CD4-positive, alpha-beta T cell (primary cell): ENCODE measurements around the gene MYB. TPM values are rescaled to one million over a fixed set of nuclear protein-coding genes. Genes with fewer than 3 reads are reported as not detected.
A peak's percentile ranks its signal among the peaks of the same experiment; 100 is the strongest.

Experiments
- ATAC-seq: fragments of 200-7000 bp; cut with Tn5 transposase; one replicate; pipeline ENCODE4 v1.10.0; 2022; ENCODE audit warnings: mild to moderate bottlenecking; ENCODE audit not compliant: poor library complexity
- CTCF ChIA-PET: fragments of 350-600 bp; sonication (Branson Sonifier 250); formaldehyde crosslinking; loops from one replicate; lab custom pipeline; 2021; ENCODE audit warnings: antibody characterized with exemption, inconsistent platforms; lab: Charles Lee
- POLR2A ChIA-PET: fragments of 350-600 bp; sonication (Branson Sonifier 250); formaldehyde crosslinking; loops from one replicate; lab custom pipeline; 2021; ENCODE audit warnings: antibody characterized with exemption, inconsistent platforms; lab: Charles Lee
- DNase-seq, 14 experiments: peaks; one replicate each; pipeline ENCODE4 v3.0.0-alpha.2; 2013 to 2020; ENCODE audit warnings: mixed read lengths in 2 of 14
- H3K27ac ChIP-seq, 2 donors: one replicate each; pipeline versions ENCODE4 v1.5.1 to v1.7.0; 2013; ENCODE audit warnings: low read length in 2 of 2, low read depth in 1 of 2, mild to moderate bottlenecking in 1 of 2
- H3K27me3 ChIP-seq, 2 experiments: 1 replicate in 1 of 2; 2 replicates in 1 of 2; pipeline versions ENCODE4 v1.6.1 to v1.7.0; 2013; ENCODE audit warnings: low read length in 2 of 2, control low read depth in 1 of 2, mild to moderate bottlenecking in 1 of 2, moderate library complexity in 1 of 2; ENCODE audit not compliant: insufficient read depth in 2 of 2, control insufficient read depth in 1 of 2
- H3K36me3 ChIP-seq: one replicate; pipeline ENCODE4 v1.6.1; 2013; ENCODE audit warnings: low read length, control low read depth; ENCODE audit not compliant: insufficient read depth
- H3K4me1 ChIP-seq: one replicate; pipeline ENCODE4 v1.6.1; 2013; ENCODE audit warnings: low read length, control low read depth; ENCODE audit not compliant: insufficient read depth
- H3K4me3 ChIP-seq: one replicate; pipeline ENCODE4 v1.5.1; 2013; ENCODE audit warnings: mild to moderate bottlenecking, low read length, moderate library complexity
- H3K9me3 ChIP-seq, 2 experiments: 1 replicate in 1 of 2; 2 replicates in 1 of 2; pipeline versions ENCODE4 v1.6.1 to v1.7.0; 2013; ENCODE audit warnings: low read length in 2 of 2, mild to moderate bottlenecking in 2 of 2, control low read depth in 1 of 2, moderate library complexity in 1 of 2; ENCODE audit not compliant: control insufficient read depth in 1 of 2, insufficient read depth in 1 of 2
- H3K27ac Mint-ChIP-seq: one replicate; pipeline ENCODE4 v1.8.0; 2020; ENCODE audit warnings: mixed read lengths
- H3K27me3 Mint-ChIP-seq: one replicate; pipeline ENCODE4 v1.8.0; 2021; ENCODE audit warnings: mixed read lengths
- H3K36me3 Mint-ChIP-seq: one replicate; pipeline ENCODE4 v1.8.0; 2021; ENCODE audit warnings: low read depth, mixed read lengths
- H3K4me1 Mint-ChIP-seq: one replicate; pipeline ENCODE4 v1.8.0; 2021; ENCODE audit warnings: low read depth, mixed read lengths
- H3K4me3 Mint-ChIP-seq: one replicate; pipeline ENCODE4 v1.8.0; 2020; ENCODE audit warnings: mild to moderate bottlenecking, mixed read lengths
- H3K9me3 Mint-ChIP-seq: one replicate; pipeline ENCODE4 v1.8.0; 2020; ENCODE audit warnings: mixed read lengths
- CTCF ChIP-seq: fragments of 200-600 bp; IDR thresholded peaks from one replicate; pipeline ENCODE4 v1.8.0; 2022; ENCODE audit warnings: antibody characterized with exemption, mild to moderate bottlenecking
- intact Hi-C, 2 experiments: fragments of 100-400 bp; cut with DNase I in 1 of 2; cut with micrococcal nuclease in 1 of 2; formaldehyde crosslinking; loops; one replicate each; pipeline versions ENCODE4 v1.15.1 to v1.9.0; 2023 to 2025; cut with DNase I, micrococcal nuclease
- total RNA-seq, 174 experiments: library from RNA in 2 of 174; stranded (reverse) in 2 of 174; gene quantifications; one replicate each; pipeline ENCODE4 v1.2.3 and lab custom pipeline; 2021 to 2026

The MYB gene
- total RNA-seq, 2 experiments from 2014 or later: 2.0 to 2.6 TPM

DNA sequence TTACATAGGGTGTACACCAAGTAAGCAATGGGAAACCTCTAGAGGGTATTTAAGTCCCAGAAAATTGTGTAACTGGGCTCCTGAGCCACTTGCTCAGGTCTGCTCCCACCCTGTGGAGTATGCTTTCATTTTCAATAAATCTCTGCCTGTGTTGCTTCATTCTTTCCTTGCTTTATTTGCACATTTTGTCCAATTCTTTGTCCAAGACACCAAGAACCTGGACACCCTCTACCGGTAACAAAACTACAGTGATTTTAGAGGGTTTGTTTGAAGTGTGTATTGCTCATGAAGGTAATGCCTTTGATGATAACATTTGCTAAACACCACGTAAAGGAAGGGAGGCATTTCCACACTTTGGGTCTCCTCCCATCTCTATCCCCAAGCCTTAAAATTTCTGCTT is 46.2 kb downstream of the MYB start:
- no peaks in the 10 kb centered on the region for H3K9me3 ChIP-seq
- intact Hi-C loops: no loop called here
- no peak overlapping the region for H3K27ac Mint-ChIP-seq
- peaks cover 5% of the 10 kb centered on the region for H3K4me1 ChIP-seq
- H3K27me3 Mint-ChIP-seq: no peaks in the 10 kb centered on the region
- ChIA-PET POLR2A (no interaction called here), CTCF (no interaction called here)
- no peaks in the 10 kb centered on the region for H3K36me3 ChIP-seq
- no peak overlapping the region for H3K4me3 ChIP-seq
- DNase-seq (no peak), ATAC-seq (peak; percentile 24)
- peaks cover 23% of the 10 kb centered on the region for H3K4me1 Mint-ChIP-seq
- H3K27ac ChIP-seq: no peak overlapping the region
- no peak for TF ChIP-seq CTCF
- no peak overlapping the region for H3K4me3 Mint-ChIP-seq
- no peaks in the 10 kb centered on the region for H3K9me3 Mint-ChIP-seq
- H3K36me3 Mint-ChIP-seq: no peaks in the 10 kb centered on the region
- H3K27me3 ChIP-seq: no peaks in the 10 kb centered on the region

DNA sequence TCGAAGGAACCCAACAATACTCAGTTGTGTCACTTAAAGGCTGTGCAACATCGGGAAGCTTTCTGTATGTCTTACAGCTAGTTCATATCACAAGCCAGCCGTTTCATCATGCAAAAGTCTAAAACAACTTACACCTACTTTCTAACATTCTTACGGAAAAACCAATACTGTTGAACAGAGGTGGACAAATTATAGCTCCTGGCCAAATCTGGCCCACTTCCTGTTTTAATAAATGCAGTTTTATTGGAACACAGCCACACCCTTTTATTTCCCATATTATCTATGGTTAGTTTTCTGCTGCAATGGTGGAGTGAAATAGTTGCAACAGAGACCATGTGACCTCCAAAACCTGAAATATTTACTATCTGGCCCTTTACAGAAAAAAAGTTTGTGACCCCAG is 46.6 kb downstream of the MYB start:
- Histone ChIP-seq H3K36me3 (no peaks in the 10 kb centered on the region), H3K27me3 (no peaks in the 10 kb centered on the region), H3K27ac (no peak overlapping the region), H3K4me3 (no peak overlapping the region), H3K9me3 (no peaks in the 10 kb centered on the region), H3K4me1 (peaks cover 5% of the 10 kb centered on the region)
- CTCF ChIA-PET: no interaction called here
- no peak for TF ChIP-seq CTCF
- no peaks in the 10 kb centered on the region for H3K36me3 Mint-ChIP-seq
- no peaks in the 10 kb centered on the region for H3K9me3 Mint-ChIP-seq
- no peak overlapping the region for H3K27ac Mint-ChIP-seq
- no peak for ATAC-seq
- peaks cover 19% of the 10 kb centered on the region for H3K4me1 Mint-ChIP-seq
- H3K4me3 Mint-ChIP-seq: no peak overlapping the region
- POLR2A ChIA-PET: no interaction called here
- intact Hi-C loops: no loop called here
- no peaks in the 10 kb centered on the region for H3K27me3 Mint-ChIP-seq
- no peak for DNase-seq

DNA sequence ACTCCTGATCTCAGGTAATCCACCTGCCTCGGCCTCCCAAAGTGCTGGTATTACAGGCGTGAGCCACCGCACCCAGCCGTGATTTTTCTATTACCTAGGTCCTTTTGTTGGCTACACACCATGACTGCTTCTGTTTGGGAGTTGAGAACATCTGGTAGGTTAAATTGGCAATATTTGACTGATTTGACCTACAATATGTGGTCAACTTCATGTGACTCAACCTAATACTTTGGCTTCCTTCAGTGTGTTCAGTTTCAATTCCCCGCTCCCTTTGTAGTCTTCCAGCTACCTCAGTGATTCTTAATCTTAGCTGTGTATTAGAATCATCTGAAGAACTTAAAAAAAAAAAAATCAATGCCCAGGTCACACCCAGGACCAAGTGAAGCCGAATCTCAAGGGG is 47.4 kb downstream of the MYB start:
- H3K9me3 Mint-ChIP-seq: no peaks in the 10 kb centered on the region
- intact Hi-C loops: no loop called here
- no peak overlapping the region for H3K27ac Mint-ChIP-seq
- H3K4me3 Mint-ChIP-seq: no peak overlapping the region
- ChIA-PET CTCF (no interaction called here), POLR2A (interaction anchor here (1.6 kb wide), 1 partner anchor 19 kb away, joined by 3 read pairs; no protein-coding TSS in a partner anchor)
- Histone ChIP-seq H3K4me3 (no peak overlapping the region), H3K36me3 (no peaks in the 10 kb centered on the region), H3K4me1 (peaks cover 2% of the 10 kb centered on the region), H3K9me3 (no peaks in the 10 kb centered on the region), H3K27me3 (no peaks in the 10 kb centered on the region), H3K27ac (no peak overlapping the region)
- no peak for ATAC-seq
- no peak for TF ChIP-seq CTCF
- DNase-seq: no peak
- H3K27me3 Mint-ChIP-seq: no peaks in the 10 kb centered on the region
- H3K36me3 Mint-ChIP-seq: no peaks in the 10 kb centered on the region
- peaks cover 16% of the 10 kb centered on the region for H3K4me1 Mint-ChIP-seq
